Ramos (cell line): ENCODE results near the gene MBNL2.

Source experiments
- in situ Hi-C: fragments of 300-500 bp; cut with MboI; formaldehyde crosslinking; loops from one replicate; pipeline ENCODE4 v1.14.3; 2022; ENCODE audit warnings: low sequenced_read_pairs; ENCODE audit not compliant: unreplicated experiment

The MBNL2 gene

DNA sequence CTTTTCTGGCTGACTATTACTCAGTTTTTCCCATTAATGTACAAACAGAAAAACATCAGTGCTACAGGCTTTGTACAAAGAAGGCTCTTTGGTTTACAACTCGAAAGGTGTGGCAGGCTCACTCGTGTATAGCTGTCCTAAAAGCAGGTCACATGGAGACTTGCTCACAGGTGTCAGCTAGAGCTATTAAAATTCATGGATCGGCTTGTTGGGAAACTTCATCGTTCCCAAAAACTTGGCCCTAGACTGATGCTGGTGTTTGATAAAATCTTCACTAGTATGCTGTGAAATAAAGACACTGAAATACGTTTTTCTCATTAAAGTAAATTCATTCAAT is 64.9 kb downstream of the MBNL2 start:
- in situ Hi-C loops = no loop called here

GRCh38 chr13:97288486-97288900 is 66.4 kb downstream of the MBNL2 start:
- in situ Hi-C loops = no loop called here

DNA sequence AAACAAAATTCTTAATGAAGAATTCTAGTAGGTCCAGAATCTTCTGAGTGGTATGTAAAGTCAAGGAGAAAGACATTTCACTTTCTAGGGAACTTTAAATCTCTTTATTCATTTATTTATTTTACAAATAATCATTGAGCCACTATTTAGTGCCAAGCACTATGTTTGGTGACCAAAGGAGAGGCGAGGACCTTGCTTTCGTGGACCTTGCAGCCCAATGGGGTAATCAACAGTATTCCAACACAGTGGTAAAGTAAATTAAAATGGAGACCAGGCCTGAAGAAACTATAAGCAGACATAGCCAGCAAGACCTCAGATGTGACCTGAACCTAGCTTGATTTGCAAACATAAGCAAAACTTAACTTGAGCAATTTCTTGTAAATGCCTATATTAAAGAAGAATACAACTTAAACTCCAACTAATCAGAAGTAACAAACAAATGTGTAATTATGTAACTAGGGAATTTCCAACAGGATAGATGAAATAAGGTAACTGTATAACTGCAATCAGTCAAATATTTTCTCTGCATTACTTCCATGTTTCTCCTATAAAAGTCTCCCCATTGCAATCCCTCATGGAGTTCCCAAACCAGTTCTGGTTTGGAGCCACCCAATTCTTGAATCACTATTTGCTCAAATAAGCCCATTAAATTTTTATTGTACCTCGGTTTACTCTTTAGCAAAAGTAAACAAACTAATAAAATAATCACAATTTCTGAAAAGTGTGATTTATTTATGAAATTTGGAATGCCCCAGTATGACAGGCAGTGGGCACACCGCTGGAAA is 67.6 kb downstream of the MBNL2 start:
- in situ Hi-C loops = no loop called here

DNA sequence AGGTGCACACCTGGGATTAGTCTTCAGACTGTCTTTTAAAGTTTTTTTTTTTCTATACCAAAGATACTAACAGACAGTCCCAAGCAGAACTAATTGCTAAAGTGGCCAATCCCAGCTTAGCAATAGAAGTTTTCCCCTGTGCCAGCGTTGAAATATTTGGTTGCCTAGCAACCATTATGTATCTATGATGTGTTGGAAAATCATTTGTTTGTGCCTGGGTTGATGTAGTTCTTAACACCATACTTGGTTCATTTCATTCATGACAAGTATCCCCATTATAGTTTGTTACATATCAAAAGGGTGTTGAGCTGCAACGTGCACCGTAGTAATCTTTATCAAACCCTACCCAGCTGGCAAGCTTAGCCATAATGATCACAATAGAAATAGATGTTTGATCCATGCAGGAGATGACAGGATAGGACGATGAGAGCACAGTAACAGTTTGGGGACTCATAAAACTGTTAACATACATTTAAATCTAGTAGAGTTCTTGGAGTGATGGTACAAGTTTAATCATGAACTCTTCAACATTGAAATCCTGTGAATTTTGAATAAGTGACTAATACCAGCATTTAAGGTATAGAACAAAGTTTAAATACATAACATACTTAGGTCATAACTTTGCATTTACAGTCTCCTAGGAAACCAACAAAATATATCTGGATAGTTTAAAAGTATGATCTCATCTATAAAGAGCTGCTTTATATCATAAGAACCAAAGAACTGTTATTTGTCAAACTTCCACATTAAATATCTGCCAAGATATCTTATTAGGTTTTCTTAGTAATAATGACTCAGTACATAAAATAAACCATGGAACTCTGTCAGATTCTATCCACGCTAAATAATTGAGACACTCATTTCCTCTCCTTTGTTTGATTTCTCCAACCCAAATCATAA is 73.4 kb downstream of the MBNL2 start:
- in situ Hi-C loops = no loop called here

- in situ Hi-C loops = no loop called here
Measured at GRCh38 chr13:97296740-97297139, 74.6 kb downstream of the MBNL2 start.

DNA sequence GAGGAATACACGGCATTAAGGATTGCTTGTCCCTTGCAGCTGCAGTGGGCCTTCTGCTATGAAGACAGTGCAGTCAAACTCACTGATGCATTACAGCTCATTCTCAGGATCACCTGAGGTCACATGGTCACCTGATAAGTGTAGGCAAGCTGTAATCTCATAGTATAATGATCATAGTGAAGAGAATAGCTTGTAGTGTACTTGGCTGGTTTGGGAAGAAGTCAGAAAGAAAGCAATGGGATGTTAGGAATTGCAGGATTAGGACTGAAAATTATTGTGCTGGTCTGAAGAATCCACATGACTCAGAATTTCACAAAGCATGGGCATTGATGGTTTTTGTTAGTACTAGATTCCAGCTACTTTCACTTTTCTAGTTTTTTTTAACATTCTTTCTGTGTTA is 76.7 kb downstream of the MBNL2 start:
- in situ Hi-C loops = no loop called here

DNA sequence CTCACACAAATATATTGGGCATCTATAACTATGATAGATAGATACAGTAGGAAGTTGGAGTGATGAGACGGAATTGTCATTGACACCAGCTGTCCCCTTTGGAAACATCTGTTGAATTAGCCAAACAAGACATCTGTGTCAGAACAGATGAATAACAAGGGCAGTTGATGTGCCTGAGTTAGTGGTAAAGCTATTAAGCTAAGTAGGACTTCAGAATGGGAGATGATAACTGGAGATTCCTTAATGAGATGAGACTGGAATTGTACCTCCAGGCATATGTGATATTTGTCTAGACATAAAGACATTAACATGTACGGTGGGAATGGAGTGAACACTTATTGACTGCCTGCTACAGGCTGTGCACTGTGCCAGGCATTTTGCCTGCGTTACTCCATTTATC is 78.7 kb downstream of the MBNL2 start:
- in situ Hi-C loops = no loop called here

DNA sequence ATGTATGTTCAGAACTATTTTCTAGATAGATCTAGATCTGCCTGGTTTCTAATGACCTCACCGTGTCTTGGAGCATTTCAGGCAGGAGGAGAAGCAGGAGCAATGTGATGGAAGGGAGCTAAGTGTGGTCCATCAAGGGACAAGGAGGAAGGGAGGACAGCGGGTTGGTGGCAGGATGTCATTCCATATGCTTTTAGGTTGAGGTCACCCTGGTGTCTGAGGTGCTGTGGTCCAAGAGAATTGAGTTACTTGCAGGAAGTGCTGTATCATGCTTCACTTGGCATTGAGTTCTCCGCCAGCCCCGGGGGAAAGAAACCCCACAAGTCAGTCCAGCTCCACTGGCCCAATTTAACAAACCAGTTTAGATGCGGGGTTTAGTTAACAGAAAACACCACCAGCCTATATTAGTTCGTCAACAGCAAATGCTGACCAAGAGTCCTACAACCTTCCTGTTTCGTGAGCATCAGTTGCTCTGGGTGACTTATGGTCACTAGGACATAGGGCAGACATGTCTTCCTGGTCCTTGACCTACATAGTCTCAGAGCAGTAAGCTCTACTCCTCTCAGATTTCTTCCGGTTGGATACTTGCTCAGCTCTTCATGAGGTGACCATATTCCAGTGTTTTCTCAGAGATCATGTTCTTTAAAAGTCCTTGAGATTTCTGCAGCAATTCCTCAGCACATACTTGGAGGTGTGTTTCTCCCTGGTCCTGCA is 79.4 kb downstream of the MBNL2 start:
- in situ Hi-C loops = no loop called here

GRCh38 chr13:97302611-97303010 is 80.5 kb downstream of the MBNL2 start:
- in situ Hi-C loops = no loop called here

DNA sequence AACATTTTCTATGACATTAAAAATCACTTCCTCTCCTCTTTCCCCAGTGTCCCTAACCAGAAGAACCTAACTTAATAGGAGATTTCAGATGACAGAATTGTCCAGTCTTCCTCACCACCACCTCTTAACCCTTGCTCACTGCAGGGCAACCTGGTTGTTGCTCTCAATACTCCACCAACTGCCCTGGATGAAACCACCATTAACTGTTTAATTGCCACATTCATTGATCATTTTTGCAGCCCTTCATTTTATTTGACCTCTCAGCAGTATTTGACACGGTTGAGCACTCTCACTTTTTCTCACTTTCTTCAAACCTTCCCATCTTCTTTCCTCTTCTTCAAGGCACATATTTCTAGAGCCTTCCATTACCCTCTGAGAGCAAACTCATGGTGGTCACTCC is 84.0 kb downstream of the MBNL2 start:
- in situ Hi-C loops = no loop called here

DNA sequence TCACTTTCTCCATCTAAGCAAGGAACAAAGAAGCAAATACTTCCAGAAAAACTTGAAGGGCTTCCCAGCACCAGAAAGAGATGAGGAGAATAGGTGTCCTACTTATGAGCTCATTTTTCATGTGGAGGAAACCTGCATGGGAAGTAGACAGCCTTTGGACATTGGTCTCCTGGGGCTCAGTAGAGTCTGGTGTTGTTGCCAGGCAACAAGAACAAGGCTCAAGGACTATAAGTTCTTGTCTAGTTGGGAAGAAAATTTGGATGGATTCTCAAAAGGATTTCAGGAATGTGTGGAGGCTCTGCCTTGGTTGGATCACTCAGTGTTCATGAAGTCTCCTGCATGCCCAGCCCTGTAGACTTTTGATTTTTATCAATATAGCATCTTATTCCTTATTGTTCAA is 84.5 kb downstream of the MBNL2 start:
- in situ Hi-C loops = no loop called here

DNA sequence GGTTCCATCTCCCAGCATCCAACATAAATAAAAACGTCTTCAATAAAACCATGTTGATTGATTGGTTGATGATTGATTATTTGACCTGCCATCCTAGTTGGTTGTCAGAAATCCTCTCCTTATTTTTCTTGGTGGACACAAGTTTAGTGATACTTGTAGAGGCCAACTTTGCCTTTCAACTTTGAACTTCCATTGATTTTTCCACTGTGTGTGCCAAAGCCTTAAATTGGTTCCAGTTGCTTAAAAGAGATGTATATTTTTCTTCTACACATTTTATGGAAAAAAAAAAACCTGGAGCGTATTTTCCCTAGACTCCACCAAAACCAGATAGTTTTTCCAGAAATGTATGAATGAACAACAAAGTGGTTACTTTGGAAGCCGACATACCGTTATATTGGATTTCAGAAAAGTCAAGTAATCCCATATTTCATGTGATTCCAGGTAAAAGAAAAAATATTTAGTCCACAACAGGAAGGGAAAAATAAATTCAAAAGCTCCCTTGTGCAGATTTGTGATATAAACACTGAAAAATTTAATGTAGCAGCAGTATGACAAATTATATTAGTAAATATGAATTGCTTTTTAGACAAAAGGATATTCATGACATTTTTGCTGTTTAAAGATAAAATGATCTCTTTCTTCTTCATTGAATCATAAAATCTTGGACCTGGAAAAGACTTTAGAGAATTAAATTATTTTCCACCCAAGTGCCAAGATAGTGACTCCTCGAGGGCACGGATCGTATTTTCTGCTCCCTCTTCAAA is 85.2 kb downstream of the MBNL2 start:
- in situ Hi-C loops = no loop called here

DNA sequence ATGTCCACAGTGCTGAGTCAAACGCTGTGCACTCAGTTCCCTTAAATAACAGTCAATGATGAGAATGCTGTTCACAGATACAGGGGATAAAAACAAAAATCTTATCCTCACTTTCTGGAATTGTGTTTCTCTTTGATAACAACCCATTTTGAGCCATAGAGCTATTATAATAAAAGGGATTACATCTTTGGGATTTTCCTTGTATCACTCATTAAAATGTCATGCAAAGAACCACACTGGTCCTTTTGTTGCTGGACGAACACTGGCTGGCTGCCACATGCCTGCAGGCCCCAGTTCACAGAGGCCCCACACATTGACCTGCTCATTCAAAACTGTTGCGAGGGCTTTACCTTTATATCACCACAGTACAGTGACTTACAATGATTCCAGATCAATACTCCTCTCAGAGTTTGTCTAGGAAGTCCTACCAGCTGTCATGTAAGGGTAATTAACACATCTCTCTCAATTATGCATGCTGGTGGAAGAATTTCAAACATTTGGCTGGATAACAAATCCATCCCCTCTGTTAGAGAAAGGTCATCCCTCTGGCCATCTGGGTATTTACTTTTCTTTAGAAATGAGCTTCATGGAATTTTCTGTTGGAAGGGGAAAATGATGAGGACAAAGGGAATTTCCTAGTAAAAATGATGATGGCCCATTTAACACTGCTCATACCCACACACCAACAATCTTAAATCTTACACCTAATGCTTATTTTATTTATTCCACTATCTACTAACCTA is 85.9 kb downstream of the MBNL2 start:
- in situ Hi-C loops = no loop called here

DNA sequence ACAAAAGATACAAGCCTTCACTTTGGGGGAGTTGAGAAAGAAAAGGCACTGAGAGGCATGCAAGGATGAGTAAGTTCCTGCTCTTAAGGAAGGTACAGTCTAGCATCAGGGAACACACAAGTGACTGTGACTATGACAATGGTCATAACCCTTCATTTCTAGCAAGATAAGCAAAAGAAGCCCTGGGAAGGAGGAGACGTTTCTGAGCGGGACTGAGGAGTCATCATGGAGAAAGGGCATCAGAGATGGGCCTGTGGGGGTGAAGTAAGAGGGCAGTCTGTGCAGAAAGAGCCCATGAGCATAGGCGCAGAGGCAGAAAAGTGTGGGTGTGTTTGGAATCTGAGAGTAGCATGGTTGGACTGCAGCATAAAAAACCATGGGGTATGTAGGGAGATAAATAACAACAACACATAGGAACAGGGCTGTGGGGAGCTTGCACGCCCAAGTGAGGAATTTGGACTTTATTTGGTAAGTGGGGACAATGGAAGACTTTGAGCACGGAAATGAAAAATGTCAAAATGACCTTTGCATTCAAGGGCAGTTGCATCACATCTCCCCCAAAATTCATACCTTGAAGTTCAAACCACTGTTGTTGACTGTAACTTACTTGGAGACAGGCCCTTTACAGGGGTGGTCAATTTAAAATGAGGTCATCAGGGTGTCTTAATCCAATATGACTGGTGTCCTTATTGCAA is 86.7 kb downstream of the MBNL2 start:
- in situ Hi-C loops = no loop called here

- in situ Hi-C loops = no loop called here
Measured at GRCh38 chr13:97310809-97311436, 88.8 kb downstream of the MBNL2 start.

DNA sequence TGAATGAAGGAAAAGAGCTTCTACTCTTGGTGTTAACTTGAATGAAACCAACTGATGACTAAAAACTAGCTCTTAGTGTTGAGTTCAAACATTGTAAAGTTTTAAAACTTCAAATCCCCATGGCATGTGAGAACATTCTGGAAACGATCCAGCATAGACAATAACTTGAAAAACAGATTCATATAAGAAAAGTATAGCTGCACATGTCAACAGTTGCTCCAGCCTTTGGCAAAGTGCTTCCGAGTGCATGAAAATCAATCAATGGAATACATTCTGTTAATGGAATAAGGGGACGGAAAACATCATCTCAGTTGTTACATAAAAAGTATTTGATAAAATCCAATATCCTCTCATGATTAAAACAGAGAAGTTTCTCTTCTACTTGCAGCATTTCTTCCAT is 89.8 kb downstream of the MBNL2 start:
- in situ Hi-C loops = no loop called here

DNA sequence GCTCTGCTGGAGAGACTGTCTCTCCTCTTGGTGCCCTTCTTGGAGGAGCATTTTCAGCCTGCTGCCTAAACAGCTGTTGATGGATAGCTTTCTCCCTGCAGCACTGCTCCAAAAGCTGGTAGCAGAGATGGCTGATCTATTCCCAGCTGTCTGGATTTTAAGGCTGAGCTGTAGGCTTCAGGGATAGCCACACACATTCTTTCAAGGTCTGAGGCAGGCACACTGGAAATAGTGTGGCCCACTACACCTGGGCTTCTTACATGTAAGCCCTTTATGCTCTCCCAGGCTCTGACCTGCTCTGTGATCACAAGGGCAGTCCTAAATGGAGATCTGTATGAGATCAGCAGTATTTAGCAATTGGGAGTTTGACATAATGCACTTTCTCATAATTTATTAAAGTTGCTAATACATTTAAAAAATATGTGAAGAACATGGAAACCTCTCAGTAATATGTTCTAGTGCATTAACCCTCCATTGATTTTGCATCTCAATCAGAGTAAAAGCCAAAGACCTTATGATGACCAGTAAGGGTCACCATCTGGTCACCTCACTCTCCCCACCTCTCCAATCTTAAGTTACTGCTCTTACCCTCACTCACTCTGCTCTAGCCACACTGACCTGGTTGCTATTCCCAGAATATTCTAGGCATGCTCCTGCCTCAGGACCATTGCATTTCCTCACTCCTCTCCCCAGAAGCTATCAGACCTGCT is 91.6 kb downstream of the MBNL2 start:
- in situ Hi-C loops = no loop called here

DNA sequence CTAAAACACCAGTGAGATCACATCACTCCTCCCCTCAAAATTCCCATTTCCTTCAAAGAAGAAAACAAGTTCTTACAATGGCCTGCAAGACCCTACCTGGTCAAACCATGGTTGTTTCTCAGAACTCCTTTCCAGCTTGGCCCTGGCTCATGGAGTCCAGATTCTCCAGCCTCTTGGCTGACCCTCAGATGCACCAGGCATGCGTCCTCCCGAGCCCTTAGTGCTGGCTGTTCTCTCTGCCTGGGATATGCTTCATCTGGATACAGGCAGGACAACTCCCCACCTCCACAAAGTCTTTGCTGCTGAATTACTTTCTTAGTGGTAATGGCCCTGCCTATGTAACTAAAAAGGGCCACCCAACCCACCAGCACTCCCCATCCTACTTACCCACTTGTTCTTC is 94.3 kb downstream of the MBNL2 start:
- in situ Hi-C loops = no loop called here
